ENCODE data around the gene FRYL.
"Not testable (repeated sequence)": the region's sequence is repeated elsewhere in the genome, so short reads cannot be mapped to it uniquely, and the experiment has no call there.

FRYL gene

DNA sequence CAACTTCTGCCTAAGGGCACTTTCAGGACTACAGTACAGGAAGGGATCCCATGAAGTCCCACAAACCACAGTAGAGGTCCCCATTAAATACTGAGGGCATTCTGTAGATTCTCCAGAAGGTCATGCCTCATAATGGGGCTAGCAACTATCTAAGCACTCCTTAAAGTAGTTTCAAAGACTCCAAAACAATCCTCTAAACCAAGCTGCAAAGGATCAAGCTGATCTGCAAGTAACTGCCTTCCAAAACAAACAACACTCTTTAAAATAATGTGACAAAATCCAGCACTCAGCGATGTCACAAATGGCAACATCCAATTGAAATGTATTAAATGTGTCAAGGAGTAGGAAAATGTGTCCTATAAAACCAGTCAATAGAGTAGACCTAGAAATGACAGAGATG, 118.7 kb downstream of the FRYL start:
- no peak for DNase-seq (ENCODE audit: low read depth)

DNA sequence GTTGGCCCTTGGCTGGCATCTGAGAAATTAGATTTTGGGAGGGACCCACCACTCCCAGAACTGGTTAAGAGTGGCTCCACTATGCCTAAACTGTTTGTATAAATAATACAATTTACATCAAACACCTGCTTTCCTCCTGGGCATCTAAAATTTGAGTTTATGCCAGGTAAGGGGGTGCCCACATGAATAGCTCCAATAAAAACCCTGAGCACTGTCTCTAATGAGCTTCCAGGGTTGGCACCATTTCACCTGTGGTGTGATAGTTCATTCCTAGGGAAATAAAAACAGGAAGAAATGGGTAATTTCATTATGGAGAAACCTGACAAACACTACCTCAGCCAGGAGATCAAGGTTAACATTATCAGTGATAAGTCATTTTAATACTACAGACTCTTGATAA, 119.7 kb downstream of the FRYL start:
- no peak for DNase-seq (ENCODE audit: low read depth)

DNA sequence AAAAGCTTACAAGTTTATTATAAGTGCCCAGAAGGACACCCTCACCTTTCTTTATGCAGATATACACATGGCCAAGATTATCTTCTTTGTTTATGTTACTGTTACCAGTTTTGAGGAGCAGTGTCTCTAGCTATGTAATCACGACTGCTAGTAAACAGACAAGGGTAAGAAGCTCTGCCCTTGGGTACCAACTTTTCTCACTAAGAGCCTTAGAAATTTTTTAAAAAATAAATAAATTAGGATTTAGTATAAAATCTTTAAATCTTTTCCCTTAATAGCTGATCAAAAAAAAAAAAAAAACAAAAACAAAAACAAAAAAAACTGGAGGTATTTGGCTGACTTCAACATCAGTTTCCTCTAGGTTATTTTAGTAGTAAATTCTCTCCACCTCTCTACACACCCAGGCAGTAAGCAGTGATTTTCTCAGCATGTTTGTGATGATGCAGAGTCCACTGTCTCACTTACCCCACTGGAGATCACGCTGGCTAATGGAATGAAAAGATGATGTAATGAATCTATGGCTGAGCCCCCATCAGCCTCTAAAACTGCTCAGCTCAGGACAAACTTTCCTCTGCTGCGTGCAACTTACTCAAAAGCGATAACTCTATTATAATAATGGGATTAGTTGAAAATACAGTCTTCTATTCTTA, 125.9 kb downstream of the FRYL start:
- peak; percentile 20 for DNase-seq (ENCODE audit: low read depth)

DNA sequence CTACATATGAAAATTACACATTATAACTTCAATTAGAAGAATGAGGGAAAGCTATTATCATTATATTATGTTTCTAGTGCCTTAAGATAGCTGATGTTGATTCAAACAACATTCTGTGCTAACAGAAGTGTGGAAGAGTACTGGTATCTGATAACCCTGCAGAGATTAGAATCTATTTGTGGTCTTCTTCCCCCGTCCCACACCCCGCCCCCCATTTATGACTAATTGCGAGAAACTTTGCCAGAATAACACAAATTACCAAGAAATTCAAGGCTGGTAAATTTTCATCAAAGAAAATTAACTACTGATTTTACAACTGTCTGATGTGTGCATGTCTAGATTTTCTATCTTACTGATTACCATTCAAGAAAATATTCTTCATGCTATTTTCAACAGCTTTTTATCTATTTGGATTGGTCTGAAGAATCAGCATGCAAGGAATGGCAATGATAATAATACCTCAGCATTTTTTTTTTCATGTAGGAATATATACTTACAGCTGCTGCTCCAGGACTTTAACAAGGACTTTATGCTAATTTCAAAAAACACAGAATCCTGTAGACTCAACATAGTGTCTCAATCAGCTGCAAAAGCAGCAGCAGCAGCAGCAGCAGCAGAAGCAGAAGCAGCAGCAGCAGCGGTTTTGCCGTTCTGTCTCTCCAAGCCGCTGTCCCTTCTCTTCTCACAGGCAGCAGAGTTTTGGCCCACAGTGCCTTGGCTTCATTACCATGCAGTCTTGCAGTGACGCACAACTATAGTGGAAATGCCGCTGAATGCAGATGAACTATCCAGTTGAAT, 126.7 kb downstream of the FRYL start:
- peak; percentile 40 for DNase-seq (ENCODE audit: low read depth)

DNA sequence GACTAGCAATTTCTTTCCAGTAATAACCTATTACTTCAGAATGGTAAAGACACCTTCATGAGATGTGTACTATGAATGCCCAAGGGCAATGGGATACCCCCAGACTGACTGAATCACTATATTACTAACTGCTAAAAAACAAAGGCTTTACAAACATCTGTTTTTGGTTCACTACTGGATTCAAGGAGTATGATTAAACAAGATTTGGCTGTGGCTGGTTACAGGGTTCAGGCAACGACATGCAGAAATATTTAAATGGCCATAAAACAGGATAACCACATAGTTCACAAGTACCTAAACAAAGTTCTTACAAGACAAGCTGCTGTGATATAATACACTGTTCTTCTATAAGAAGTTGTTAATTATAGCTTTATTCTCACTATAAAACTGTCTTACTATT, 128.2 kb downstream of the FRYL start:
- DNase-seq (ENCODE audit: low read depth) = peak; percentile 44

DNA sequence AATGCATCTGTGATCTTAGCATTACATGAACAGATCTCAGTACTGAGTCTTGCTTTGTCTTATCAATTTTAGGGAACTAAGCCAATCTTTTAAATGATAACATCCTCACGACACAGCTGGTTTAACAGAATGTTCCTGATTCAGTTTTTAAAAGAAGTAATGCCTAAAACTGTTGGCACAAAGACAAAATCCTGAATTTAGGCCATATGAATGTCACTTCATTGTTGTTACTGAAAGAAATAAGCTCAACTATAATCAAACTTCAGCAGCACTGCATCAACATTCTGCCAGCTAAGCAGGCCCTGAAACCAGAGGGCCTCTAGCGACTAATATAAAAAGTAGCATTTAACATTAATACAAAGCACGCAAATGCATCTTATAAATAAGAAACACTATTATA, 130.6 kb downstream of the FRYL start:
- DNase-seq (ENCODE audit: low read depth) = no peak

DNA sequence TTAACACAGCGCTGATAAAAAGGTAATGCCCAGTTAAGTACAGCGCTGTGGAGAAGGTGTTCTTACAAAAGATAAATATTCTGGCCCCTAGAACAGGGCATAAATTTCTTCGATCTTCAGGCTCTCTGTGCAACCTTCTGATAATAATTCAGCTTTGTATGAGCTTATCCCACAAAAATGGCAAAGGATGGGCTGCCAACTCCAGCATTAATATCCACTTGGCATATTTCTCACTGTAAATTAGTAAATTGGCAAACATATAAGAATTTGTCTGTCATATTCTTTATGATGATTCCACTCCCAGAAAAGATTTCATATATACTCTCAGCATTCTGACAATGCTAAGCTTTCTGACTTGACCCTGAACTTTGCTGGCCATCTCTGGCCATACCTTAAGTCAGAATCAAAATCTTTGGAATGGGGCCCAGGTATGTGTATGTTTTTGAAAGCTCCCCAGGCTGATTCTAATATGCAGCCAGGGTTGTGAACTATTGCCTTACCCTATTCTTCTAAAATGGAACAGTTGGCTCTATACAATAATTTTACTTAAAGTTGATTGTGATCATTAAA, 134.8 kb downstream of the FRYL start:
- DNase-seq (ENCODE audit: low read depth) = no peak

DNA sequence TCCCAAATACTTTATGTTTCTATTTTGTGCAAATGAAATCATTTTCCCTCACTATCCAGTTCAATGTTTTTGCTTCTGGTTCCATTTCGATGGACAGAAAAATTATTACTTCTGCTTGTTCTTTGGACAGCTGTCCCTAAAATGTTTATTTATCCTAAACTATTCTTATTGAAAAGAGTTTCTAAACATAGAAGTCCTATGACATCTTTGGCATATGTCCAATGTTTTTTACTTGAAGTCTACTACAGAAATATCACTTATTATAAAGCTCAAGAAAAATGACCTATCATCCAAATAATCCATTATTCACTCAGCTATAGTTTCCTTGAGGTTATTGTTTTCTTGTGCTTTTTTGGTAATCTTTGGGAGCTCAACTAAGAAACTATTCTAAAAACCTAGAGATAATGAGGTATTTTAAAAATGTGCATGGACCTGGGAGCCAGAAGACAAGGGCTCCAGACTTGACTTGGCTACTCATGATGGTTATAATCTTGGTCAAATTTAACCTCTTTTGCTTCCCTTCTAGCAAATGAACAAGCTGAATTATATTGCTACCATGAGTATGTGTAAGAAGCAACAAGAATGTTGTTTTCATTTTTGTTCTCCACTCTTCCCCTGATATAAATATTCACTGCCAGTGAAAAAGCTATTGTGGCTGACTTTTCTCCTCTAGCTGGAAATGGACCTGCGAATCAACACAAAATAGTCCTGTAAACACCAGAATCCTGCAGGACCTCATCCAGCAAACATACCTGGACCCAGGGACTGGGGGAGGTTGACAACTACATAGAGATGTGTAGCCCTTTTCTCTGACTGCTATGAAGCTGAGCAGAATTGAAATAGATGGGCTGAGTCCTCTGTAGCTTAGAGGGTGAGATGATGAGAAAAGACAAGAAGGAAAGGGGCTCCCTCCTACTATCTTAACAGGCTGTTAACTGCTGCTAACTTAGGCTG, 137.4 kb downstream of the FRYL start:
- DNase-seq (ENCODE audit: low read depth) = no peak

DNA sequence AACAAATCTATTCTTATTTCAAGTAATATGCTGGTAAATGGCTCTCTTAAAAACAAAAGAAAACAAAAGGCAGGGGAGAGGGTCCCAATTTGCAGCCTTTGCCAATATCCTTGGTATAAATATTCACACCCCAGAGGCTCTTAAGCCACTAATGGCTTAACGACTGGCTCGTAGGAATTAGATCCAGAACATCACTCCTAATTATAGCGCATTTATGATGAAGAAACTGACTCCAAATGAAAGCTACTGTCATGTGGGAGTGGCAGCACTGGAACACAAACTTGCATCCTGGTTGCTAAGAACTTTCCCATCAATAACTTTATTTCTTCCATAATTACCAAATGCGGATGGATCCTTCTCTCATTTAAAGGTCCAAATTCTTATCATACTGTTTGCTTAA, 138.7 kb downstream of the FRYL start:
- no peak for DNase-seq (ENCODE audit: low read depth)

DNA sequence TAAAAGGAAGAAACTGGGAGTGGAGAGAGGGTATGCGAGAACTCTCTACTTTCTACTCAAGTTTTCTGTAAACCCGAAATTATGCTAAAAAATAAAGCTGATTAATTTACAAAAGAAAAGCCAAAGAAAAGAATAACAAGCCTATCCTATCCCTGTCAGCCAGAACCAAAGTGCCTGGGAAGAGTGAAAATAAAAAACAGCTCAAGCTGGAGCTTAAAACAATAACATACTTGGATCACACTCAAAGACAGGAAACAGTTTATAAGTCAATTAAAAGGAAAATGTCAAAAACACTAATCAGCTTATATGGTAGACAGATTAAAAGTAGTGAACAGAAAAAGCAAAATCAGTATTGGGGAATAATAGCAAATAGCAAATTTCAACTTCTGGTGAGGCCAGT, 139.4 kb downstream of the FRYL start:
- no peak for DNase-seq (ENCODE audit: low read depth)

DNA sequence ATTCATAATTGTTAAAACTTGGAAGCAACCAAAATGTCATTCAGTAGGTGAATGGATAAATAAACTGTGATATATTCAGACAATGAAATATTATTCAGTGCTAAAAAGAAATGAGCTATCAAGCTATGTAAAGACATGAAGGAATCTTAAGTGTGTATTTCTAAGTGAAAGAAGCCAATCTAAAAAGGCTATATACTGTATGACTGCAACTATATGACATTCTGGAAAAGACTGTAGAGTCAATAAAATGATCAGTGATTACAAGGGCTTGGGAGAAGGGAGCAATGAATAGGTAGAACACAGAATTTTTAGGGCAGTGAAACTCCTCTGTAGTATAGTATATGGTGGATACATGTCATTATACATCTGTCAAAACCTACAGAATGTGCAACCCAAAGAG, 139.9 kb downstream of the FRYL start:
- DNase-seq (ENCODE audit: low read depth) = no peak

DNA sequence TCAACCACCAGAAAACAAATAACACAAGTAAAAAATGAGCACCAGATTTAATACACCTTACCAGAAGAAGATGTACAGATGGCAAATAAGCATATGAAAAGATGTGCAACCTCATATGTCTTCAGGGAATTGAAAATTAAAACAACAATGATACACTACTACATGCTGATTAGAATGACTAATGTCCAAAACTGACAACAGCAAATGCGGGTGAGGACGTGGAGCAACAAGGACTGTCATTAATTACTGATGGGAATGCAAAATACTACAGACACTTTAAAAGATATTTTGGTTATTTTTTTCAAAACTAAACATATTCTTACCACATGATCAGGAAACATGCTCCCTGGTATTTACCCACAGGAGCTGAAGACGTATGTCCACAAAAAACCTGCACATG, 140.3 kb downstream of the FRYL start:
- no peak for DNase-seq (ENCODE audit: low read depth)

DNA sequence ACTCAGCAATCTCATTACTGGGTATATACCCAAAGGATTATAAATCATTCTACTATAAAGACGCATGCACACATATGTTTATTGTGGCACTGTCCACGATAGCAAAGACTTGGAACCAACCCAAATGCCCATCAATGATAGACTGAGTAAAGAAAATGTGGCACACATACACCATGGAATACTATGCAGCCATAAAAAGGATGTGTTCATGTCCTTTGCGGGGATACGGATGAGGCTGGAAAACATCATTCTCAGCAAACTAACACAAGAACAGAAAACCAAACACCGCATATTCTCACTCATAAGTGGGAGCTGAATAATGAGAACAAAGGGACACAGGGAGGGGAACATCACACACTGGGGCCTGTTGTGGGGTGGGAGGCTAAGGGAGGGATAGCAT, 141.5 kb downstream of the FRYL start:
- not testable (repeated sequence) for DNase-seq (ENCODE audit: low read depth)

DNA sequence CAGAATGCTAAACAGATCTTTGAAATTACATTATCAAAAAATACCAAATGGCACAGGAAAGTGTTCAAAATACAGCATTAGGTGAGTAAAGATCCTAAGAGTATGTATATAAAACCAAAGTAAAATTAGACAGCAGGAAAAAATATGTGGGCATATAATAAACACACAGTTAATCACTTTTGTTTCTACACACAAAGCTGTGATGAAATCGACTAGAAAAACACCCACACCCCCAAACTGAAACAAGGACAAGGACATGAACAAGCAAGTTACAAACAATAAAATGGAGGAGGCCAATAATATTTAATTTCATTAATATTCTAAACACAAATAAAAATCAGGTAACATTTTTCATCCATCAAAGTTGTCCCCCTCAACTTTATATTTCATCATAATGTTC, 143.2 kb downstream of the FRYL start:
- DNase-seq (ENCODE audit: low read depth) = no peak

DNA sequence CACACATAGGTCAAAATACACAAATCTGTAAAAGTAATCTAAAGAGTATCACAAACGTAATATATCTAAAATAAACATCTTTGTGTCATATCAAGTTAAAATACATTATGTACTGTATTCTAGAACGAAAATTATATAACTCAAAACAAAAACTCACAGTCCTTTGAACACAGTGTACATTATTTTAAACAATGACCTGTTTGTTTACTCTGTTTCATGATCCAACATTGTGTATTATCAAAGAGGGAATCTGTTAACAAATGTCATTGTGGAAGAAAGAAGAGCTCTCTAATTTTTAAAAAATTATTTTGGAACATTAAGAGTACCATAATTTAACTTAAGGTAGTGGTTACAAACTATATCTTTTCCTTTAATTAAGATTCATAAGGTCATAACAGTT, 144.1 kb downstream of the FRYL start:
- DNase-seq (ENCODE audit: low read depth) = no peak

DNA sequence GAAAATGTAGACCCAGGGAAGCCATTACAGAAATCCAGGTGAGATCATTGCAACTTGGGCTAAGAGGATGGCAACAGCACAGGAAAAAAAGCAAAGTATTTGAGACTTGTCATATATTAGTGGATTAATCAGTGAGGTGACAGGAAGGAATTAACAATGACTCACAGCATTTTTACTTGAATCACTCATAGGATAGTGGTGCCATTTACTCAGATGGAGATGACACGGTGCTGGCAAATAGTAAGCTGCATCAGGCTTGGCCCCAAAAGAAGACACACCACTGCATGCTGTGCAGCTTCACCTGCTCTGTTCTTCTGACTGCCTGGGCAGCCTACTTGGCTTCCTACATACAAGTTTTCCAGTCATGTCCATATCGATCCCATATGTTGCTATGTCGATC, 144.8 kb downstream of the FRYL start:
- peak; percentile 68 for DNase-seq (ENCODE audit: low read depth)

DNA sequence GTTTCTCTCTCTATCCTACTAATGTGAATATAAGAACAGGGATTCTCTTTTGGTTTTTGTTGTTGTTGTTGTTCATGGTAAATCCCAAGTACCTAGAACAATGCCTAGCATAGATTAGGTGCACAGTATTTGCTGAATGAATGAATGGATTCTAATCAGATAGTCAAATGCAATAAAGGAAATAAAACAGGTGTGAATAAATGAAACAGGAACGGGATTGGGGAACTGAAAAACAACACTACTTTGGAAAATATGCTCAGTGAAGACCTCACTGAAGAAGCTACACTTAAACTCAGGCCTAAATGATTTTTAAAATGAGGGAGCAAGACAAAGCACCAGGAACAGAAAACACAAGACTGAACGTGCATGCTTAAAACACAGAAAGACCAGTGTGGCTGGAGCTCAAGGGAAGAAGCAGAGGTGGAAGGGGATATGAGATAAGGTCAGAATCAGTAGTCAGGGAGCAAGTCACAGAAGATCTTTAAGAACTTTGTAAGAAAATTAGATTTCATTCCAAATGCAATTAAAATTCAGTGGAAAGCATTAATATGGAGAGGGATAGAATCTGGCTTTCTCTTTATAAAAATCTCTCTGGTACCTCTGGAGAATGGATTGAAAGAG, 145.3 kb downstream of the FRYL start:
- DNase-seq (ENCODE audit: low read depth) = no peak

DNA sequence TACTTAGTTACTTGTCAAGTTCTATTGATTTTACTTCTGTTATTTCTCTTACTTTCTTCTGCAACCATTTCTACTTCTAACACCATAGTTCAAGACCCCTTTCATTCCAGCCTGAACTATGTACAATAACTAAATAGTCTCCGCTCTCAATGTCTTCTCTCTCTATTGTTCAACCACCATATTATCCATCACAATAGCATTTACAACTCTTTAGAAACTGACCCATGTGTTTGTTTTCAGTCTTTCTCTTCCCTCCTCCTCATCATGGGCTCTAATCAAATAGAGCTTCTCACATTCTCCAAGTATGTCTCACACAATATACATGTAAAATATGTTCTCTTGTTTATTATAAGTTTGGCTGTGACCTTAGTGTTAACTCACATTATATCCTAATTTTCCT, 146.4 kb downstream of the FRYL start:
- peak; percentile 8 for DNase-seq (ENCODE audit: low read depth)

DNA sequence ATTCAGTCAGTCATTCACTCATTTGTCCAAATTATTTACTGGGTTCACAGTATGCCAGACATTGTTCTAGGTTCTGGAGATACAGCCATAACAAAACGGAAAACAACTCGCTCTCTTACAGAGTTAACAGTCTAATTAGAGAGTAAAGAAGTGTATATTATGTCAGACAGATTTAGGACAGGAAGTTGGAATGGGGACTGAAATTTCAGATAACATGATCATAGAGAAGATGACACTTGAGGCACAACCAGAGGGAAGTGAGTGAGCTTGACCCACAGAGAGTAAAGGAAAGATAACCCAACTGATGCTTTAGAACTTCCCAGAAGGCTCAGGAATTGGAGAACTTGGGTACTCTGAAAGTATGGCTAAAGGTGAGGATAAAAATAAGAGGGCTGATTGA, 150.6 kb downstream of the FRYL start:
- no peak for DNase-seq (ENCODE audit: low read depth)

DNA sequence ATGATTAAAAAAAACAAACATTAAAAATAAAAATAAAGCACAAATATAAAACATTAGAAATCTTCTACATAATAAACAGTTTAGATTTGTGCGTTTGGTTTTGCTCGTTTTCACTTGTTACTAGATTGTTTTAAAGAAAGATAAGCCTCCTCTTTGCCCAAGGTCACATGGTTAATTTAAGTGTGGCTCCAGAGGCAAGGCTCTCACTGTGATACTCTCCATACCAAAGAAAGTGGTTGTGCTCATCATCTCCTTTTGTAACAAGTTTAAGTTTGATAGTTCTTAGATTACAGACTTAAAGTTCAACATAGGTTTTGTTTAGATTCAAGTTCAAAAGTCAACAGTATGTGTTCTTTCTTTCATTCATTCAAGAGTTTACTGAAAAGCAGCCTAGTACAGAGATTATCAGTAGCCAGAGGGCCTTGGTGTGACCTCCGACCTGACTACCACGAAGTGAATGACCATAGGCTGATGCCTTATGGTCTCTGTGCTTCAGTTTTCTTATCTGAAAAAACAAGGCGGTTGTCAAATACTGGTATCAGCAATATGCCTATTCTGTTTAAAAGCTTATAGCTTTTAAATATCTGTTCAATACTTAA, 156.8 kb downstream of the FRYL start:
- DNase-seq (ENCODE audit: low read depth) = no peak

DNA sequence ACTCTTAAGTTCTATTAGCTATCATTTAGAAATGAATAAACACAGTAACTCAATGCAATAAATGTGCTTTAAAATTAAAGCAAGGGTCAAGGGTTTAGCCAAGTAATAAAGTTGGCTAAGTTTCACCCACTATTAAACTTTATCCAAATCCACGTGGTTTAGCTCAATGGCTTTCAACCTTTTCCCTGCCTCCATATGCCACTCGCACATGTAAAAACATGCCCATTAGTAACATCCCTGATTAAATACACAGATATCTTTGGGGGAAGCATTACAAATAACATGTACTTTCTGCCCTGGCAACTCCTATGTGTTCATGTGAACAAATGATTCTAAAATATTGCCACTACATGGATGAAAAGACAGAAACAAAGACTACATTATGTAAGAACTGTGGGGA, 159.2 kb downstream of the FRYL start:
- DNase-seq (ENCODE audit: low read depth) = no peak

DNA sequence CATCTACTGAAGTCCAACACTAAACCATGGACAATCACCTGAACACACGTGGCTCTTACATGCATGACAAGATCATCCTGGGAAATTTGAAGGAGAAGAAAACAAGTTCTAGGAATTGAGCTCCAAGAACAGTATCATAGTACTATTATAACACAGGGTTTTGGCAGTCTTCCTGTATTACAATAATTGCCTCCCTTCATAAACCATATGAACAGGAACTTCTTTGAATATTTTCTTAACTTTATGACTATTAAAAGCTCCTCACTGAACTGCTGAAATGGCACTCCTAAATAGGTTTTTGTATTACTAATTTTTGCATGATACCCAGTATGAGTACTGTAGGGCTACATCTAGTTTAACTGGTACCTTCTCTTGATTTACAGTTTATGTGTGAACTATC, 160.0 kb downstream of the FRYL start:
- no peak for DNase-seq (ENCODE audit: low read depth)
